Keratinocyte (primary cell): ENCODE measurements around the gene NLGN1.

Experiments used
- EZH2 ChIP-seq: IDR thresholded peaks from one replicate; pipeline ENCODE4 v1.6.1; 2012; ENCODE audit warnings: inconsistent platforms, mild to moderate bottlenecking, low read length, moderate library complexity
- TF ChIP-seq, protein P1 (sequence below), 3 experiments: IDR thresholded peaks in 1 of 3; conservative IDR thresholded peaks in 1 of 3; optimal IDR thresholded peaks in 1 of 3; 2 replicates in 2 of 3; 3 replicates in 1 of 3; pipeline versions ENCODE3 to v1.5.1; 2011; ENCODE audit warnings: low read length in 3 of 3, mild to moderate bottlenecking in 3 of 3, moderate library complexity in 2 of 3, control low read depth in 1 of 3, inconsistent platforms in 1 of 3; ENCODE audit not compliant: insufficient read depth in 2 of 3; ENCODE audit errors: extremely low read depth in 1 of 3

DNA sequence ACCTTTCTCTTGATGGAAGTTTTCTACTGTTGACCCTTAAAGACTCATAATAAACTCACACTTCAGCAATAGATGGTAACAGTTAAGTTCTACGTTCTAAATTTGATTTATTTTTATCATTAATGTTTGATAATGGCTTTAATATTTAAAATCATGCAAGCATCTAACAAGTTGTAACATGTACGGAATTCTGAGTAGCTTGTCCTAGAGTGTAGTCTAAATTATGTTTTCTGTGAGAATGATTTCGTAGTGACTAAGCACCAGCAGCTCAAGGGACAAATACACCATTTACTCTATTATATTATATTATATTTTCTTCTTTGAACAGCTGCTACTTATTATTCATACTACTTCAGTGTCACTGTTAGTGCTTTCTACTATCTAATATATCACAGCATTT lies 345.6 kb downstream of the NLGN1 start:
- TF ChIP-seq, protein P1, sequence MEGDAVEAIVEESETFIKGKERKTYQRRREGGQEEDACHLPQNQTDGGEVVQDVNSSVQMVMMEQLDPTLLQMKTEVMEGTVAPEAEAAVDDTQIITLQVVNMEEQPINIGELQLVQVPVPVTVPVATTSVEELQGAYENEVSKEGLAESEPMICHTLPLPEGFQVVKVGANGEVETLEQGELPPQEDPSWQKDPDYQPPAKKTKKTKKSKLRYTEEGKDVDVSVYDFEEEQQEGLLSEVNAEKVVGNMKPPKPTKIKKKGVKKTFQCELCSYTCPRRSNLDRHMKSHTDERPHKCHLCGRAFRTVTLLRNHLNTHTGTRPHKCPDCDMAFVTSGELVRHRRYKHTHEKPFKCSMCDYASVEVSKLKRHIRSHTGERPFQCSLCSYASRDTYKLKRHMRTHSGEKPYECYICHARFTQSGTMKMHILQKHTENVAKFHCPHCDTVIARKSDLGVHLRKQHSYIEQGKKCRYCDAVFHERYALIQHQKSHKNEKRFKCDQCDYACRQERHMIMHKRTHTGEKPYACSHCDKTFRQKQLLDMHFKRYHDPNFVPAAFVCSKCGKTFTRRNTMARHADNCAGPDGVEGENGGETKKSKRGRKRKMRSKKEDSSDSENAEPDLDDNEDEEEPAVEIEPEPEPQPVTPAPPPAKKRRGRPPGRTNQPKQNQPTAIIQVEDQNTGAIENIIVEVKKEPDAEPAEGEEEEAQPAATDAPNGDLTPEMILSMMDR (optimal IDR thresholded peaks at IDR 0.05 in 1 of 3, IDR thresholded peaks at IDR 0.05 in 1 of 3, conservative IDR thresholded peaks at IDR 0.05 in 1 of 3; ENCODE audit: extremely low read depth in 1 of 3, insufficient read depth in 2 of 3, low read length in 3 of 3) = no peak
- no peak for TF ChIP-seq EZH2
